Measurements from ENCODE around the gene SLC25A21. TPM values are rescaled to one million over a fixed set of nuclear protein-coding genes. Genes with fewer than 3 reads are reported as not detected.

Gene SLC25A21
- total RNA-seq, 4 donors from 2014 or later = 0.67 to 2.1 (median 0.91) TPM

- intact Hi-C loops (cut with DNase I) = no loop called here
- Histone ChIP-seq H3K36me3 (no peaks in the 10 kb centered on the region), H3K4me1 (peaks cover 5 to 57% (median 8%) of the 10 kb centered on the region in 3 donors), H3K27me3 (no peaks in the 10 kb centered on the region), H3K4me3 (no peak overlapping the region), H3K27ac (peak overlapping the region in 2 of 4 donors; percentile 57 to 89), H3K9me3 (no peaks in the 10 kb centered on the region)
- TF ChIP-seq CTCF (IDR thresholded peaks at IDR 0.05) = peak in 5 of 6 experiments; percentile 17 to 63 (median 34)
- TF ChIP-seq POLR2A (IDR thresholded peaks at IDR 0.05) = no peak
- DNase-seq = no peak
- 48 to 53% methylated on average over 8 of the region's 8 CpGs for WGBS, 2 donors
Observed at GRCh38 chr14:36747411-36748184, 424.8 kb downstream of the SLC25A21 start.

GRCh38 chr14:36746872-36747271 is 425.5 kb downstream of the SLC25A21 start:
- Histone ChIP-seq H3K4me1 (peaks cover 5 to 50% (median 7%) of the 10 kb centered on the region in 3 donors), H3K27ac (peak overlapping the region in 1 of 4 donors; percentile 89), H3K27me3 (no peaks in the 10 kb centered on the region), H3K4me3 (no peak overlapping the region), H3K9me3 (no peaks in the 10 kb centered on the region), H3K36me3 (no peaks in the 10 kb centered on the region)
- no peak for DNase-seq
- intact Hi-C loops (cut with DNase I) = no loop called here
- TF ChIP-seq POLR2A (IDR thresholded peaks at IDR 0.05) = no peak

- intact Hi-C loops (cut with DNase I) = no loop called here
- Histone ChIP-seq H3K36me3 (no peaks in the 10 kb centered on the region), H3K27ac (no peak overlapping the region), H3K9me3 (no peaks in the 10 kb centered on the region), H3K4me3 (no peak overlapping the region), H3K27me3 (no peaks in the 10 kb centered on the region), H3K4me1 (no peaks in the 10 kb centered on the region)
- TF ChIP-seq CTCF (IDR thresholded peaks at IDR 0.05) (no peak), POLR2A (IDR thresholded peaks at IDR 0.05) (no peak)
- WGBS, 2 donors = 15 to 31% methylated on average over 1 of the region's 1 CpG
- no peak for DNase-seq
Observed at GRCh38 chr14:36741858-36742257, 430.5 kb downstream of the SLC25A21 start.

- TF ChIP-seq CTCF (IDR thresholded peaks at IDR 0.05) (no peak), POLR2A (IDR thresholded peaks at IDR 0.05) (no peak)
- intact Hi-C loops (cut with DNase I) = no loop called here
- whole genome bisulfite sequencing, 2 donors = 59 to 69% methylated on average over 7 of the region's 7 CpGs
- Histone ChIP-seq H3K4me3 (no peak overlapping the region), H3K9me3 (no peaks in the 10 kb centered on the region), H3K36me3 (no peaks in the 10 kb centered on the region), H3K27ac (no peak overlapping the region), H3K4me1 (no peaks in the 10 kb centered on the region), H3K27me3 (no peaks in the 10 kb centered on the region)
- no peak for DNase-seq
Observed at GRCh38 chr14:36738269-36738668, 434.1 kb downstream of the SLC25A21 start.

GRCh38 chr14:36726128-36726527 is 446.3 kb downstream of the SLC25A21 start:
- 81 to 92% methylated on average over 3 of the region's 3 CpGs for WGBS, 2 donors
- intact Hi-C loops (cut with DNase I) = no loop called here
- TF ChIP-seq POLR2A (IDR thresholded peaks at IDR 0.05) (no peak), CTCF (IDR thresholded peaks at IDR 0.05) (no peak)
- H3K4me3 ChIP-seq = no peak overlapping the region
- DNase-seq = no peak
- no peaks in the 10 kb centered on the region for H3K4me1 ChIP-seq
- H3K9me3 ChIP-seq = no peaks in the 10 kb centered on the region
- no peaks in the 10 kb centered on the region for H3K27me3 ChIP-seq
- H3K27ac ChIP-seq = no peak overlapping the region
- no peaks in the 10 kb centered on the region for H3K36me3 ChIP-seq

Measured in esophagus squamous epithelium (tissue), 5 donors.